ENCODE measurements around the gene OTOP3.
"Not testable (repeated sequence)": the region's sequence is repeated elsewhere in the genome, so short reads cannot be mapped to it uniquely, and the experiment has no call there.

OTOP3 gene

DNA sequence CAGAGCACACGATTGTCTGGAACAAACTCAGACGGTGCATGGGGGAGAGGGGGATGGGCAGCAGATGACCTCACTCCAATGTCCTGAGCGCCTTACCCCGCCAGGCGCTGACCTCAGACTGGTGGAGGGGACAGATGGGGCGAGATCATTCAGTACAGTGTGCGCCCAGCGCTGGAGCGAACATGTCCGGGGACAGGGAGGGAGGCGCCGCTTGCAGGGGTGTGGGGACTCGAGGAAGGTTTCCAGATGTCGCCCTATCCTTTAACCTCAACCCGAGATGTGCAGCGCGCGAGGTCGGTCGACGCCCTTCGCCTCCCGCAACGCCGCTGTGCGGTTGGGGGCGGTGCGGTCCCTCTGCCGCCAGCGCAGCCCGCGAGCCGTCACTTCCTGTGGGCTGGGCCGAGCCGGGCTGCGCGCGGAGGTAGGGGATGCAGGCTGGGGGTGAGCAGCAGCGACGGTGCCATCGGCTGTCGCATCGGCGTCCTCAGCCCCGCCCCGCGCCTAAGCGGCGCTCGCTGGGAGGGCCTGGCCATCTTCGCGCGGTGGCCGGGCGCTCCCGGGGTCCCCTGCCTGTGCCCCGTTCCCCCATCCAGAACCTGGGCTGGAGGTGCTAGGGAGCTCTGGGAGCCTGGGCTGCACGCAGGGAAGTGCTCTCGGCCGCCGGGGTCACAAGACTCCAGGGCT, 46.4 kb downstream of the OTOP3 start:
- Histone ChIP-seq H3K27ac (0 out of 2 replicates have a peak overlapping the region, but pooled peaks have one; percentile 11), H3K4me2 (peak overlapping the region; percentile 83), H2AFZ (ENCODE audit: low read depth) (peak overlapping the region; percentile 95), H3K9ac (peak overlapping the region; percentile 55; the same call in 1 of the 2 replicates), H3K27me3 (ENCODE audit: insufficient read depth, low read depth) (no peaks in the 10 kb centered on the region; the same call in none of the 2 replicates), H3K79me2 (ENCODE audit: insufficient read depth, low read depth) (no peaks in the 10 kb centered on the region), H3K36me3 (ENCODE audit: insufficient read depth) (no peaks in the 10 kb centered on the region), H4K20me1 (ENCODE audit: insufficient read depth) (no peaks in the 10 kb centered on the region), H3K4me1 (ENCODE audit: low read depth, poor library complexity, severe bottlenecking) (peaks cover 35% of the 10 kb centered on the region), H3K4me3 (IDR thresholded peaks at IDR 0.05; ENCODE audit: insufficient read depth, low read depth, low read length) (no peak overlapping the region)
- TF ChIP-seq, protein P1, sequence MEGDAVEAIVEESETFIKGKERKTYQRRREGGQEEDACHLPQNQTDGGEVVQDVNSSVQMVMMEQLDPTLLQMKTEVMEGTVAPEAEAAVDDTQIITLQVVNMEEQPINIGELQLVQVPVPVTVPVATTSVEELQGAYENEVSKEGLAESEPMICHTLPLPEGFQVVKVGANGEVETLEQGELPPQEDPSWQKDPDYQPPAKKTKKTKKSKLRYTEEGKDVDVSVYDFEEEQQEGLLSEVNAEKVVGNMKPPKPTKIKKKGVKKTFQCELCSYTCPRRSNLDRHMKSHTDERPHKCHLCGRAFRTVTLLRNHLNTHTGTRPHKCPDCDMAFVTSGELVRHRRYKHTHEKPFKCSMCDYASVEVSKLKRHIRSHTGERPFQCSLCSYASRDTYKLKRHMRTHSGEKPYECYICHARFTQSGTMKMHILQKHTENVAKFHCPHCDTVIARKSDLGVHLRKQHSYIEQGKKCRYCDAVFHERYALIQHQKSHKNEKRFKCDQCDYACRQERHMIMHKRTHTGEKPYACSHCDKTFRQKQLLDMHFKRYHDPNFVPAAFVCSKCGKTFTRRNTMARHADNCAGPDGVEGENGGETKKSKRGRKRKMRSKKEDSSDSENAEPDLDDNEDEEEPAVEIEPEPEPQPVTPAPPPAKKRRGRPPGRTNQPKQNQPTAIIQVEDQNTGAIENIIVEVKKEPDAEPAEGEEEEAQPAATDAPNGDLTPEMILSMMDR (conservative IDR thresholded peaks at IDR 0.05; ENCODE audit: low read depth, low read length): no peak

DNA sequence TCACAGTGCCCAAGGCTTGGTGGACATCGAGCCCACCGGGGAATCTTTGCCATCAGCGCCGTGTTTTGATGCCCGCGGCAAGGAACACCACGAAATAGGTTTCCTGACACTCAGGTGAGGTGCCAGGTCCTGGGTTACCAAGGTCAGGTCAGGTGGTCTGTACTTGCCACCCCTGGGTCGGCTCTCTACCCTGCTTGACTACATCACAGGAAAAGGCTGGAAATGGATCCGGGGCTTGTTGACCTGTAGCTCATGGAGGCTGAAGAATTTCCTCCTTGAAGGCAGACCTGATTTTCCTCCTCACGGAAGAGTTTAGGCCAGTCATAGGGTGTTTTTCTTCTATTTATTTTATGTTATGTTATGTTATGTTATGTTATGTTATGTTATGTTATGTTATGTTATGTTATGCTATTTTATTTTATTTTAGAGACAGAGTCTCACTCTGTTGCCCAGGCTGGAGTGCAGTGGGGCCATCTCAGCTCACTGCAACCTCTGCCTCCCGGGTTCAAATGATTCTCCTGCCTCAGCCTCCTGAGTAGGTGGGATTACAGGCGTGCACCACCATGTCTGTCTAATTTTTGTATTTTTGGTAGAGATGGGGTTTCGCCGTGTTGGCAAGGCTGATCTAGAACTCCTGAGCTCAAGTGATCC, 47.1 kb downstream of the OTOP3 start:
- not testable (repeated sequence) for H3K4me3 ChIP-seq (IDR thresholded peaks at IDR 0.05; ENCODE audit: insufficient read depth, low read depth, low read length); H3K36me3 ChIP-seq (ENCODE audit: insufficient read depth); H3K9ac ChIP-seq; H3K27me3 ChIP-seq (ENCODE audit: insufficient read depth, low read depth); H3K79me2 ChIP-seq (ENCODE audit: insufficient read depth, low read depth); H3K27ac ChIP-seq; H4K20me1 ChIP-seq (ENCODE audit: insufficient read depth)
- peak overlapping the region; percentile 83 for H3K4me2 ChIP-seq
- peak overlapping the region; percentile 95 for H2AFZ ChIP-seq (ENCODE audit: low read depth)
- H3K4me1 ChIP-seq (ENCODE audit: low read depth, poor library complexity, severe bottlenecking): peaks cover 36% of the 10 kb centered on the region

DNA sequence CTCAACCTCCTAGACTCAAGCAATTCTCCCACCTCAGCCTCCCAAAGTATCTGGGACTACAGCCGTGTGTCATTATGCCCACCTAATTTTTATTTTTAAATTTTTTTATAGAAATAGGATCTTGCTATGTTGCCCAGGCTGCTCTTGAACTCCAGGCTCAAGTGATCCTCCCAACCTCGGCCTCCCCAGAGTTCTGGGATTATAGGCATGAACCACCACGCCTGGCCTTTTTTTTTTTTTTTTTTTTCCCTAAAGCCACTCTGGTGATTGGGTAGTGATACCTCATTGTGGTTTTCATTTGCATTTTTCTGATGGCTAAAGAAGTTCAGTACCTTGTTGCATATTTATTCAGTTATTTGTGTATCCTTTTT, 50.5 kb downstream of the OTOP3 start:
- TF ChIP-seq, protein P1 (conservative IDR thresholded peaks at IDR 0.05; ENCODE audit: low read depth, low read length): no peak
- Histone ChIP-seq H3K9ac (no peak overlapping the region), H3K79me2 (ENCODE audit: insufficient read depth, low read depth) (no peaks in the 10 kb centered on the region), H3K4me1 (ENCODE audit: low read depth, poor library complexity, severe bottlenecking) (peaks cover 33% of the 10 kb centered on the region), H4K20me1 (ENCODE audit: insufficient read depth) (no peaks in the 10 kb centered on the region), H3K27ac (no peak overlapping the region), H3K4me2 (peak overlapping the region; percentile 58), H2AFZ (ENCODE audit: low read depth) (0 out of 2 replicates have a peak overlapping the region, but pooled peaks have one; percentile 70), H3K4me3 (IDR thresholded peaks at IDR 0.05; ENCODE audit: insufficient read depth, low read depth, low read length) (no peak overlapping the region), H3K27me3 (ENCODE audit: insufficient read depth, low read depth) (peaks cover 6% of the 10 kb centered on the region), H3K36me3 (ENCODE audit: insufficient read depth) (no peaks in the 10 kb centered on the region)

DNA sequence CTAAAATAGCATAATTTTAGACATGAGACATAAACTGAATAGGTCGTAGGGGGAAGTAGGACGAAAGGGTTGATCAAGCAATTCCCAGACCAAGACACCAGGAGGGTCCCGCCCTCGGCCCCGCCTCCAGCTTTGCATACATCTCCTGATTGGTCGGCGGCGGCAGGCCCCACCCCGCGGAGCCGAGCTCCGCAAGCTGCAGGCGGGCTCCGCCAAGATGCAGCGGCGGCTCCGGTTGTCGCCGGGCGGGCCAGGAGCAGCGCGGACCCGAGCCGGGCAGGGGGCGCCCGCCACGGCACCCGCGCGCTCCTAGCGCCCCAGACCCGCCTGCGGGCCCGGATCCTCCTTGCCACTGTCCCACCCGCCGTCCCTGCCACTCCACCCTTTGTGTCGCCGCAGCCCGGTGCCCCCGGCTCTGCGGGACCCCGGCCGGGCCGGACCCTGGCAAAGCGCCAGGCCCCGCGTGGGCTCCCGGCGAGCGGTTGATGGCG, 51.8 kb downstream of the OTOP3 start, which contains the start of gene CDR2L:
TSS of gene CDR2L (plus strand) at position 215 of the 491 bp plus-strand sequence. CDS start 412 bp downstream, outside the sequence.
- Histone ChIP-seq H3K27me3 (ENCODE audit: insufficient read depth, low read depth) (peaks cover 6% of the 10 kb centered on the region), H3K27ac (no peak within 1 kb of the TSS), H4K20me1 (ENCODE audit: insufficient read depth) (no peaks in the 10 kb centered on the region), H3K79me2 (ENCODE audit: insufficient read depth, low read depth) (no peaks in the 10 kb centered on the region), H3K4me1 (ENCODE audit: low read depth, poor library complexity, severe bottlenecking) (peaks cover 26% of the 10 kb centered on the region), H3K4me2 (peak within 1 kb of the TSS; percentile 58), H3K4me3 (IDR thresholded peaks at IDR 0.05; ENCODE audit: insufficient read depth, low read depth, low read length) (no peak within 1 kb of the TSS), H3K36me3 (ENCODE audit: insufficient read depth) (no peaks in the 10 kb centered on the region), H3K9ac (peak within 1 kb of the TSS; percentile 17; the same call in 1 of the 2 replicates), H2AFZ (ENCODE audit: low read depth) (peak within 1 kb of the TSS; percentile 70)
- TF ChIP-seq, protein P1 (conservative IDR thresholded peaks at IDR 0.05; ENCODE audit: low read depth, low read length): no peak
